Stimulated activated CD4-positive, alpha-beta T cell treated with anti-CD3 and anti-CD28 coated beads, Interleukin-2, amount 100 ng/mL, for 24 hours (primary cell): ENCODE results near the gene HRH1.
A peak's percentile ranks its signal among the peaks of the same experiment; 100 is the strongest.
"Not testable (repeated sequence)": the region's sequence is repeated elsewhere in the genome, so short reads cannot be mapped to it uniquely, and the experiment has no call there.

Experiments
- DNase-seq, 2 donors: peaks; one replicate each; pipeline ENCODE4 v3.0.0-alpha.2; 2020

Gene HRH1

DNA sequence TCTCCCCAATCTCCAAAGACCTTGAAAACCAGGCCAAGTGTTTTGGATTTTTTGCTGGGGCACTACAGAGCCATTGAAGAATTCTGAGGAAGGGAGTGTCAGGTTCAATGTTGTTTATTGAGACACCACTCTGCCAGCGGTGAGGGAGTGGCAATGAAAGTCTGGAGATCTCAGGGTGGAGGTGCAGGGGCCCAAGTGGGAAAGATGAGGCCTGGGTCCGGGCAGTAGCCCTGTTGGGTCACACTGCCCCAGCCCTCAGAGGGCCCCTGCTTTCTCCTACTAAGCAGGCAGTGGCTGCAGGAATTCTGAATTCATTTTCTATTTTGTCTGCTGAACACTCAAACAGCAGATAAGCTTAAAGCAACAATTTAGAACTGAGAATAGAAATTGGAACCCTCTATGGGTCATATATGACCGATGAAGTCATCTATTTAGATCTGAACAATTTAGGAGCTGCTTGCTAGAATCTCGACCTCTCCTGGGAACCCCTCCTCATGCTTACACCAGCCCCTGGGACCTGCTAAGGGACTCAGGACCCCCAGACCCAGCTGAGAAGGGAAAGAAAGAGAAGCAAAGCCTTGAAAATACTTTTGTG lies 17.9 kb downstream of the HRH1 start:
- no peak for DNase-seq

DNA sequence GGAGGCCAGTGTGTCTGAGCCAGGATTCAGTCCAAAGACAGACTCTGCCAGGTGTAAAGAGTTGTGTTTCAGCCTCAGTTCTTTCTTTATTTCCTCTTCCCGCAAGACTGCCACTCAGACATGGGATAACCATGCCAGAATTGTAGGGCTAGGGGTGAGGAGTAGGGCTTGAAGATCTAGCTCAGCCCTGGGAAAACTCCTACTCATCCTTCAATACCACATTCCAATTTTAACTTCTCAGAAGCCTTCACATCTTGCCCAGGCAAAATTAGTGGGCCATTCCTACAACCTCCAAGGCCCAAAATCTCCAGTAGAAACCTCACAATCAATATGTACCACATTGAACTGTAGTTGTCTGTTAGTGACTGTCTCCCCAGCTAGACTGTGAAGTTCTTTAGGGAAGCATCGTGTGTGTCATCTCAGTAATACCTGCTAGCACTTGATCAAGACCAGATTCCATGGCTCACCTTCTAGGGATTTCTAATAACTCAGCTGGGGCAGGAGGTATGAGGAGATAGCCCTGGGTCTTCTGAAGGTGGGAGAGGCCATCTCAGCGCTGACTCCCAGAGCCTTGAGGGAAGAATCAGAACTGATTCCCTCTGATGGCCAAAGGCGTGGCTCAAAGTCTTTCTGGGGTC lies 19.7 kb downstream of the HRH1 start:
- no peak for DNase-seq

DNA sequence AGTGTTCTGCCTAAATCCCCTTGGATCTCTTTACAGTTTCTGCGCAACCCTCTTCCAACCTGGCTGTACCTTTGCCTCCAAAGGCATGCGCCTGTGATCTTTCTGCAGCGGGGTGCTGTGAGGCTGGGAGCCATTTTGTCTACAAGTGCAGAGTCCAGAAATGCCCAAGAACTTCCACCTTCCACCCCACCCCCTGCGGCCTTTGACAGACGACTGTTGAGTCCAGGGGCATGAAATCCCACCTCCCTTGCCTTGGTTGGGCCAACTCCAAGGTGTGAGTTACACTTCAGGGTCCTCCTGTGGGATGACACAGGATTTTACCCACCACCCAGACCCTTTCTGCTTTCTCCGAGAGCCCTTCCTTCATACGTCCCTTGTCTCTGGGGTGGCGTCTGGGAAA lies 24.1 kb downstream of the HRH1 start:
- no peak for DNase-seq

DNA sequence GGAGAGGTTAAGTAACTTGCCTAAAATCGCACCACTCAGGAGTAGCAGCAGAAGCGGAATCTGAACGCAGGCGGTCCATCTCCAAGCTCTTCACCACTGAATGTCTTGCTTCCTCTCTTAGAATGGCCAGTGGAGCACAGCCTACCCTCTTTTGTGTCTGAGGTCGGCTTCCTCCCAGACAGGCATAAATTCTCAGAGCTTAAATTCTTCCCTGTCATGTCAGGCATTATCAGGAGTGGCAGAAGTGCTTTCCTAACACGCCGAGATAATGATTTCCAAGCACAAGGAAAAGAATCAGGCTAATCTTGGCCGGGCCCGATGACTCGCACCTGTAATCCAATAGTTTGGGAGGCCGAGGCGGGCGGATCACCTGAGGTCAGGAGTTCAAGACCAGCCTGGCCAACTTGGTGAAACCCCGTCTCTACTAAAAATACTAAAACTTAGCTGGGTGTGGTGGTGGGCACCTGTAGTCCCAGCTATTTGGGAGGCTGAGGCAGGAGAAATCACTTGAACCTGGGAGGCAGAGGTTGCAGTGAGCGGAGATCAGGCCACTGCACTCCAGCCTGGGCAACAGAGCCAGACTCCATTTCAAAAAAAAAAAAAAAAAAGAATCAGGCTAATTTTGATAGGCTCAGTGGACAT lies 30.2 kb downstream of the HRH1 start:
- DNase-seq = not testable (repeated sequence)

DNA sequence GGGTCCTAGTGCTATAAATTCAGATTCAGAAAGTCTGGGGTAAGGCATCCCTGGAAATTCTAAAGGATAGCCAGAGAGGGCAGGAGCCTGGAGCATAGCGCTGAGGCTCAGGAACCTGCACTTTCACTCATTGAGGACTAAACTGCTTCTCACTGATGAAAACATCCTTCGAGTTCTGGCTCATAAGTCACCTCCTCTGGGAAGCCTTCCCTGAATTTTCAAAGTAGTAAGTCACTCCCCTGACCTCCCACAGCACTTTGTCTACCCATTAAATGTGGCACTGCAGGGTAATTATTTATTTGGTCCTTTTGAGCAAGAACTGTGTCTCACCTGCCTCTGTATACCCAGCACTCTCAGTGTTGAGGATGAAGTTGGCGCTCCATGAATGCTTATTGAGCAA lies 30.9 kb downstream of the HRH1 start:
- DNase-seq = no peak

DNA sequence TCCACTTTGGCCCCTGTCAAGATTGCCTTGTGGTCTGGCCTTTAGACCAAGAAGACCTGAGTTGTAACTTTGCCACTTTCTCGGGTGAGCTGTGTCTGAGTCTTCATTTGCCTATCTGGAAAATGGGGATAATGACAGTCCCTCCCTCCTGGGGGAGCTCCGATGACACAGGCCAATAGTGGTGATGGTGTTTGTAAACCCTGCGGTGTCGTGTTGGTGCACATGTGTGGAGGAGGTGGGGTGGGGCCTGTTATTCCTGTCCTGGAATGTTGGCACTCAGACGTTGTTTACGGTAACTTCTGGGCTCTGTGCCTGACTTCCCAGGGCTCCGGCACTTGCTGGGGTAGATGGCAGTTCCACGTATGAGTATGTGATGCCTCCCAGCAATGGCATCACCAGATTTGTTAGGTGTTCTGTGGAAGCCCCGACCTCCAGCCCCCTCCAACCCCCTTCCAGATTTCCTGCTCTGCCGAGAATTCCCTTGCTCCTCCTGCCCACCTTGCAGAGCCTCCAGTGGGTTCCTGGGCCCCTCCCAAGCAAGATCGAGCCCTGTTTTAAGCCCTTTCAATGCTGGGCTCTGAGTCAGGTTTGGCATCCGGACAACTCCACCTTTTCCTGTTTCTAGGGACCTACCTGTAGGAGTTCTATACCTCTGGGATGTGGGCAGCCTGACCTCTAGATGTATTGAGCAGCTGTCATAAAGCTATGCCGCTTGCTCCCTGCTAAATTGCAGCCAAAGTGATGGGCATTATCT lies 31.4 kb downstream of the HRH1 start:
- no peak for DNase-seq

DNA sequence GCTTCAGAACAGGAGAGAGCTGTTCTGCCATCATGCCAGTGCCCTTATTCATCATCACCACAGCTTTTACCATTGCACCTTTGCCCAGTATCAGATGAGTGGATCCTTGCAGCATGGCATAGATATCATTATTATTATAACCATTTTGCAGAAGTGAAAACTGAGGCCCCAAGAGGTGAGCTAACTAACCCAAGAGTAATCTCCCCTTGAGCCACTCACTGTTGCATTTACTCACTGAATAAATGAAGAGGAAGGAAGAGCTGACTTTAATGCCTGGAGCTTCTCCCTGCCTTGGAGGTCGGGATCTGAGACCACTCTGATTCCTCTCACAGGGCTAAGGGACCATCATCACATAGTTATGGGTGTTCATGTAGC lies 32.0 kb downstream of the HRH1 start:
- DNase-seq = no peak

DNA sequence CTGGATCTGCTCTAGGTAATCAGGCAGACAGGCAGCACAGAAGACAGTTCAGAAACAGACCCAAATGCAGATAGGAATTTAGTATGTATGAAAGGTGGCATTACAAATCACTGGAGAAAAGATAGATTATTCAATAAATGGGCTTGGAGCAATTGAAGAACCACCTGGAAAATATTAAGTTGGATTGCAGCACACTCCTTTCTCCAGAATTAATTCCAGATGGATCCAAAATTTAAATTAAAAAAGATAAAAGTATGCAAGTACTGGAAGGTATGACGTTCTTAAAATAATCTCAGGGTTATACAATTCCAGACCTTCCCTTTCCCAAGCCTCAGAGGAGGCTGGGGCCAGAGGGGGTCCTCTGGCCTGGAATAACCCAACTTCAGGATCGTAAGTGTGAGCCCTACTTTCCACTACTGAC lies 32.5 kb downstream of the HRH1 start:
- no peak for DNase-seq

DNA sequence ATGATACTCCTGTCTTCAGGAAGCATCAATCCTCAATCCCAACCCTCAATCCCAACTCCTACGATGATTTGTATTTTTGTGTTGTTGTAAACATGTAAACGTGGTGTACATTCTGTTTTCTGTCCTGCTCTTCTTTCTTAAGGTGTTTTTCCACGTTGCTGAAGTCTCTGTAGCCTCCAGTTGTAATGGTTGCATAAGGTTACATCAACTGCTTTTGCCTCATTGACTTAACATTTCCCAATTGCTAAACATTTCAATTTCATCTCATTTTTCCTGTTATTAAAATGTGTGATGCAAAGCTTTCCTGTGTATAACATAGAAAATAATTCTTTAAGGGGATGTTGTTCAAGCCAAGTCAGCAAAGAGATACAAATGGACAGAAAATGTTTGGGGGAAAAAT lies 33.4 kb downstream of the HRH1 start:
- no peak for DNase-seq

DNA sequence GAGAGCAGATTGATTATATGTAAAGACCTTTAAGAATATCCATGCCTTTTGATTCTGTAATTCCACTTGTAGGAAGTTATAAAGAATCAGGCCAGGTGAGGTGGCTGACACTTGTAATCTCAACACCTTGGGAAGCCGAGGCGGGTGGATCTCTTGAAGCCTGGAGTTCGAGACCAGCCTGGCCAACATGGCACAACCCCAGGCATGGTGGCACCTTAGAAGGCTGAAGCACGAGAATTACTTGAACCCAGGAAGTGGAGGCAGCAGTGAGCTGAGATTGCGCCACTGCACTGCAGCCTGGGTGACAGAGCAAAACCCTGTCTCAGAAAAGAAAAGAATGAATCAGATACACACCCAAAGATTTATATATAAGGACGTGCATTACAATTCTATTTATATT lies 33.9 kb downstream of the HRH1 start:
- no peak for DNase-seq

DNA sequence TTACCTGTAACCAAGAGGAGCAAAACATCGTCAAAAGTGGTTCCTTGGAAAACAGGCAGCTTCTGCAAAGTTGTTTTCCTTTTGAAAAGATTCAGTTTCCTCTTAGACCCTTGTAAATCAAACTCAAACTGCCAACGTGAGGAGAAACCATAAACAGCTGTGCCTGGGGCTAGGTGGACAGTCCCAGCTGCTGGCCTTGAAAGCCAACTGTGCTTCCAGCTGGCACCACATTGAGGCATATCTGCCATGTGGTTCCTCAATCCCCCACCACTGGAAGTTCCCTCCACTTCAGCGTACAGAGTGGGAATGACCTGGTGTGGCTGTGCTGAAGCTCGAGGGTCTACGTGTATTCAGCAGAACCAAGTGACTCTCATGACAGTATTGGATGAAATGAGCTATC lies 40.9 kb downstream of the HRH1 start:
- no peak for DNase-seq

DNA sequence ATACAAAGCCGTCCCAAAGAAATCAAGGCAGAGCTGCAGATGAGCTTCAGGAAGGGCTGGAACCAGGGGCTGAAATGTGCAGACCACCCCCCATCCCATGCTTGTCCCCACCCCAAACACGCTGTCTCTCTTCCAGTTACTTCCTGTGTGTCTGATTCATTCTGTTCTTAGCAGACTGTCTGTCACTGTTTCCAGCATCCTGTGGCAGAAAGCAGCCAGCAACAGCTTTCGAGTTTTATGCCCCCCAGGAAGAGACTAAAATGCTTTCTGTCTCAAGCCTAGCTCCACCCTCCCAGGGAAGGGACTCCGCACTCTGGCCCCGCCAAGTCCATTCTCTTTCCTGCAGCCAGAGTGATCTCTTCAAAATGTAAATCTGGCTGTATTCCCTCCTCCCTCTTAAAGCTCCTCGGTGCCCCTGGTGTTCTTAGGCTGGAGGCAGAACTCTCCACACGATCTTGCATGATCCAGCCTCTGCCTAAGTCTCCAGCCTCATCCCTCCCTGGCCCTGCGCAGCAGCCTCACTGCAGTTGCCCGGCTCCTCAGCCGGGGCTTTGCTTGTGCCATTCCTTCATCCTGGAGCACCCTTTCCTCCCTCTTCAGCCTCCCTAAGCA lies 41.5 kb downstream of the HRH1 start:
- peak in 1 of 2 donors; percentile 16 for DNase-seq

DNA sequence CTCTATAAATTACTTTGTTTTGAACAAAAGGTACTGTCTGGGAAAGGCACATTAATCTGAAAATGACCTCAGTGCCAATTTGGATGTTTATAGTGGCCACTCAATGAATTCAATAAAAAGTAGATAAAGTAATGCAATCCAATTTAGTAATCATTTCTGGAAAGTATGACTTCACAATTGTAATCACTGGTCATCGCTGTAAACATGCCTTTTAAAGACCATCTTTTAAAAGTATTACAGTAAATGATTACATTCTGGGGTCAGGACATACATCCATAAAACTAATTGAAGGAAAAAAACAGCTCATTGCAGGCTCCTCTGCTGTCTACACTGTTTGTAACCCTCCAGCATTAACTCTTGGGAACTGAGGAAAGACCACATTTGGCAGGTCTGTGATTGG lies 43.2 kb downstream of the HRH1 start:
- DNase-seq = no peak

DNA sequence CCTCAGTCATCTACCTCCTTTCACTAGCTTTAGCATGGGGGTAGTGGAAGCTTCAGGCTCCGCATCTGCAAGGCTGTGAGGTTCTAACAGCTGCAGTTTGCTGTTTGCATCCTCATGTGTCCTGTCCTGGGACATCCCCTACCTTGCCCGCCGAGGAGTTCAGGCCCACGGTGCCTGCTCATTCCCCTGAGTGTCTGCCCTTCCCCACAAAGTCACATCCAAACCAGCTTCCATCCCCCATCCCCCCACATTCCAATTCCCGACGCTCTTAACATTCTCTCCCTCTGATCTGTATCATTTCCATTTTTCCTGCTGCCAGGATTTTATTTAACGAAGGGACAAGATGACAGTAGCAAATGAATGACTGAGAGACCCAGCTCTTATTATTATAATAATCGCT lies 43.8 kb downstream of the HRH1 start:
- no peak for DNase-seq

DNA sequence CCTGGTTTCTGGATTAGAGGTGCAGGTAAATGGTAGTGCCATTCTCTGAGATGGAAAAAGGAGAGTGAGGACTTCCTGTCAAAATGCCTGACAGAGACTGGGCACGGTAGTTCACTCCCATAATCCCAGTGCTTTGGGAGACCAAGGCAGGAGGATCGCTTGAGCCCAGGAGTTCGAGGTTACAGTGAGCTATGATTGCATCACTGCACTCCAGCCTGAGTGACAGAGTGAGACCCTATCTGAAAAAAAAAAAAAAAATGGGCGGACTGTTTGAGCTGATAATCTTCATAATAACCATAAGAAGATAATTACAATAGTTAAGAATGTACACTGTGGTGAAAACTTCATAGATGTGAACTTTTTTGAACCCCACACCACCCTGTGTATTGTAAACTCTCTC lies 44.2 kb downstream of the HRH1 start:
- no peak for DNase-seq

DNA sequence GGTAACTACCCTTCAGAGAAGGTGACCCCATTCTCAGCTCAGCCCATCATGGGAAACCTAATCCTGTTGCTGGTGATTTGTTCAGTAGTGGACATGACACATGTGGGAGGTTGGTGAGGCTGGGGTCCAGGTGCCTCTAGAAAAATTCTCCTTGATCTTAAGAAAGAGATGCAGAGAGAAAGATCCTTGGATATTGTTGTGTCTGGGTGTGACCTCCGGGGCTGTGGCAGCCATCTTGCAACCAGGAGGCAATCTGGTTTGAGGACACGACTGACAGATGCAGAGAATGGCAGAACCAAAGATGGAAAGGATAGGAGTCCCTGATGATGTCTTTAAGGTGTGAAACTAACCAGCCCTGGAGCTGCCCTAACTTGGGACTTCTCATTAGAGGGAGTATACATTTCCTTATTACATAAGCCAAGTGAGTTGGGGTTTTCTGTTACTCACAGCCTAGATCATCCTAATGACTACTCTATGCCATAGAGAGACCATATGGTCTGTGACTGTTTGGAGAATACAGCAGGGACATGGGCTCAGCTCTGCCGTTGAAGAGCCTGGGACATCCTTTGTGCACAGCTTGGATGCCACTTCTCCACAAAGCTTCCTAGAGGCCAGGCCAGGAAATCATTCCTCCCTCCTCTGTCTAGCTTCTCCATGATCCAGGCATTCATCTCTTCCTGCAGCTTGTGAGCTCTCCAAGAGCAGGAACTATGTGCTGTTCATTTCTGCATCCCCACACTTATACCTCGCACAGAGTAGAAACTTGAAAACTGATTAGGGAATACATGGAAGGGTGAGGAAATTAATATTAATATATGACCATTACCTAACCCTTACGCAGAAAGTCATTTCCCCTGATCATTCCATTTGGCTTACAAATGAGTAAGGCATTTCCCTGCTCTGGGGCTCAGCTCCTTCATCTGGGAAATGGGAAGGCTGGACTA lies 45.9 kb downstream of the HRH1 start:
- DNase-seq = no peak

DNA sequence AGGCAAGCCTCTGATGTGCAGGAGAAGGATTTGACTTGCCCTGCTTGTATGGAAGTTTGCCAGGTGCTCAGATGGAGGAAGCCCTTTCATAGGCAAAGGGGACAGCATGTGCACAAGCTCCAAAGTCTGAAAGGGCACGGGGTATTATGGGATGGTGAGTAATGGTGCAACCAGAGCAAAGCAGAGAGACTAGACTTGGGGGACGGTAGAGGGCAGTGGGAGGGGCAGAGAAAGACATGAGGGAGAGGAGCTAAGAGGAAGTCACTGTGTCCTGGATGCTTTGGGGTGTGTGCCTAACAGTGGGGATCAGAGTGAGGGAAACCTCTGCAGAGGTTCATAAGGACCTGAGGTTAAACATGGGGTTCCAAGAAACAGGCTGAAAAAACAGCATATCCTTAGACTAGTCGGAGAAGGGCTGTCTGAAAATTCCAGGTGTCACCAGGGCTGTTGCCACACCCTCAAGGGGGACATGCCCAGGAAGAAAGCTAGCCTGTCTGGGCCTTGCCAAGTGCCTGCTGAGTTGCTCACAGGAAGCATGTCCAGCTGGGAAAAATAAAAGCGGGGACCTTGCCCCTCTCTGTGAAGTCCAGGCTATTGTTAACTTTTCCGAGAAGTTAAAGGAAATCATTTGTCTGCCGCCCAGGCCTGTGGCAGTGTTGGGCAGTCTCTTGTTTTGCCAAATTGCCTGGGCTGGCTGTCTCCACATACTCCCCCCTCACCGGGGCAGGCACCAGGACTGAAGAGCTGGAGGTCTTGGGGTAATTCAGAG lies 47.1 kb downstream of the HRH1 start:
- no peak for DNase-seq

DNA sequence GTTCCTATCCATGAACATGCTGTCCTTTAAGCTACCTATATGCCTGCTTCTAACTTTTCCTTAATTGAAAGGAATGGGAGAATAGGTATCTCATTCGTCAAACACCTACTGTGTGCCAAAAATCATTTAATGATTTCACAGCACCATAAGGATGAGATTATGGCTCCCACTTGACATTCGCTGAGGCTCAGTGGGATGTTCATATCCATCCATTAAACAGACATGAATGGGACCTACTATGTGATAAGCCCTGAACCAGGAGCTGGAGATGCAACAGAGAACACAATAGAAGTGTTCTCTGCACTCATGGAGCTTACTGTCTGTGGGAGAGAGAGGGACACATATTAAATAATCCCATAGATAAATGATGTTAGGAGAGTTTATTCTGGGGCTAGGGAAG lies 49.7 kb downstream of the HRH1 start:
- DNase-seq = no peak

DNA sequence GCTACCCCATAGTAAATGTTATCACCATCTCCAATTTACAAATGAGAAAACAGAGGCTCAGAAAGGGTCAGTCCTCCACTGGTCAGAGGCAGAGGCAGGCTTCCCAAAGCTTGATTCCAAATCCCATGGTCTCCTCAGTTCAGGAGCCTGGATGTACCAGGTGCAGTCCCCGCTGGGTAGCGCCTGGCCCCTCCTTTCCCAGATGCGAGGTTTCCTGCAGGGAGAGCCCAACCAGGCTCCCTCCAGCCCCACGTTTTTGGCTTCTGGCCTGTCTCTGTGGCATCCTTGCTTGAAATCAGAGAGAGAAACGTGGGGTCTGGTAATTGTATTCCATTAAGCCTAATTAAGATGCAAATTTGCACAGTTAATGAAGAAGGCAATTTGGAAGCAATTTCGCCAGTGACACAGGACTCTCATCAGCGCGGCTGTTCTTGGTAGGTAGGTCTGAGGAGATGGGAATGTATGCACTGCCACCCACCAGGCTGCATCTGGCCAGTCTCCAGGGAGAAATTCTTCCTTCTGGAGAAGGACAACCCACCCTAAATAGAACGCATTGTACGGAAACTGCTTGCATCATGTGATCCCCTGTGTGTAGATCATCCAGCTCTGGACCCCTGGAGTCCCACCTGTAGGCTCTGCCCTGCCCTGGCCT lies 50.5 kb downstream of the HRH1 start:
- no peak for DNase-seq

DNA sequence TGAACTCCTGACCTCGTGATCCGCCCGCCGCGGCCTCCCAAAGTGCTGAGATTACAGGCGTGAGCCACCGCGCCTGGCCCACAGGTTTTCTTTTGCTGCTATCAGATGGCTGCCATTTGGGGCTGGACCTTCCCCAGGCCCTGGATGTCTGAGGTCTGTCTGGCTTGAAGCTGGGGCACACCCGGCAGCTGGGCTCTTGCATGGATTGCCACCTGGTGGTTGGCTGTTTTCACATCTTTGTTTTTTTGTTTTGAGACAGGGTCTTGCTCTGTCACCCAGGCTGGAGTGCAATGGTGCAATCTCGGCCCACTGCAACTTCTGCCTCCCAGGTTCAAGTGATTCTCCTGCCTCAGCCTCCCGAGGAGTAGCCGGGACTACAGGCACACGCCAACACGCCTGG lies 51.6 kb downstream of the HRH1 start:
- DNase-seq = not testable (repeated sequence)

DNA sequence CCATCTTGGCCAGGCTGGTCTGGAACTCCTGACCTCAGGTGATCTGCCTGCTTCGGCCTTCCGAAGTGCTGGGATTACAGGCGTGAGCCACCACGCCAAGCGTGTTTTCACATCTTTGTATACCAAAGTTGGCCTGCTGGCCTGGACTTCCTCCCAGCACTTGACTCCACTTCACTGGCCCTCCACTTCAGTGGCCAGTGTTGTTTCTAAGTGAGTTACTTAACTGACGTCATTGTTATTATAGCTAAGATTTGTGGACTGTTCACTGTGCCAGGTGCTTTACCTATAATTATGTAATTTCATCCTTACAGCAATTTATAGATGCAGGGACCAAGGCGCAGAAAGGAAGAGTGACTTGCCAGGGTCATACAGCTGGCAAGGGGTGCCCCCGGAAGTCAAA lies 52.0 kb downstream of the HRH1 start:
- DNase-seq = no peak
